ENCODE data around the gene ASPSCR1. TPM values are rescaled to one million over a fixed set of nuclear protein-coding genes. Genes with fewer than 3 reads are reported as not detected.

ASPSCR1 gene
- total RNA-seq, 1 experiment from 2014 or later: 59.2 TPM

DNA sequence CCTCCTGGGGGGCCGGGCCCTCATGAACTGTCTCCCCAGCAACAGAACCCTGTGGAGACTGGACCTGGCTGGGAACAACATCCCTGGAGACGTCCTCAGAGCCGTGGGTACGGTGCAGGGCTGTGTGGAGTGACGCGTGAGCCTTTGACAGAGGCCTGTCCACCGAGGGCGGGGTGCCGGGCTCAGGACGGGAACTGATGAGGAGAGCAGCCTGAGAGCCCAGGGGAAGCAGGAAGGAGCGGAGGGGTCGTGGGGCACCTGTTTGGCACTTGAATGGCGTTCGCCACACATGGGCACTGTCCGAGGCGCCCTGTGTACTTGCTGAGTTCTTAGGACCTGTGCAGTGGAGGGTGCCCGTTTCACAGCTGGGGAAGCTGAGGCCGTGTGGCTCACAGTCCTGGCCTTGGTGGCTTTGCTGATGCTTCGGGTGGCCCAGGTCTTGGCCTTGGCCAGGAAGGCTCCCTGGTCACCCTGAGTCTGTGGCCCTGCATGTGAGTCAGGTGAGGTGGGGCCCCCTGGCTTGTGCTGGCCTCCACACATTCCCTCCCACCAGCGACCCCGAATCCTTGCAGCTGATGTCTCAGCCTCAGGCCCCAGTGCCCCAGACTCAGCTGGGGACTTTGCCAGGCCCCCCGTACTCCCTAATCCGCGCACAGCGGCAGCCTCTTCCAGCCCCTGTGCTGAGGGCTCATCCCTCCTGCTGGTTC lies 48.1 kb downstream of the ASPSCR1 start:
- Histone ChIP-seq H3K36me3 (ENCODE audit: control insufficient read depth, insufficient read depth, low read length) (peaks cover 2% of the 10 kb centered on the region; the same call in 1 of the 2 replicates), H3K4me1 (peaks cover 19% of the 10 kb centered on the region), H3K27me3 (replicated peaks; ENCODE audit: control insufficient read depth, insufficient read depth, low read length) (no peaks in the 10 kb centered on the region), H3K4me3 (ENCODE audit: low read depth, low read length) (no peak overlapping the region), H3K9me3 (no peaks in the 10 kb centered on the region)
- TF ChIP-seq, protein P1, sequence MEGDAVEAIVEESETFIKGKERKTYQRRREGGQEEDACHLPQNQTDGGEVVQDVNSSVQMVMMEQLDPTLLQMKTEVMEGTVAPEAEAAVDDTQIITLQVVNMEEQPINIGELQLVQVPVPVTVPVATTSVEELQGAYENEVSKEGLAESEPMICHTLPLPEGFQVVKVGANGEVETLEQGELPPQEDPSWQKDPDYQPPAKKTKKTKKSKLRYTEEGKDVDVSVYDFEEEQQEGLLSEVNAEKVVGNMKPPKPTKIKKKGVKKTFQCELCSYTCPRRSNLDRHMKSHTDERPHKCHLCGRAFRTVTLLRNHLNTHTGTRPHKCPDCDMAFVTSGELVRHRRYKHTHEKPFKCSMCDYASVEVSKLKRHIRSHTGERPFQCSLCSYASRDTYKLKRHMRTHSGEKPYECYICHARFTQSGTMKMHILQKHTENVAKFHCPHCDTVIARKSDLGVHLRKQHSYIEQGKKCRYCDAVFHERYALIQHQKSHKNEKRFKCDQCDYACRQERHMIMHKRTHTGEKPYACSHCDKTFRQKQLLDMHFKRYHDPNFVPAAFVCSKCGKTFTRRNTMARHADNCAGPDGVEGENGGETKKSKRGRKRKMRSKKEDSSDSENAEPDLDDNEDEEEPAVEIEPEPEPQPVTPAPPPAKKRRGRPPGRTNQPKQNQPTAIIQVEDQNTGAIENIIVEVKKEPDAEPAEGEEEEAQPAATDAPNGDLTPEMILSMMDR (IDR thresholded peaks at IDR 0.05; ENCODE audit: insufficient read depth in 1 of 2, low read depth in 1 of 2, low read length in 1 of 2, severe bottlenecking in 1 of 2, unreplicated experiment in 1 of 2): no peak
- no TSS peak for BruUV-seq (replicated peaks)
- H3K27me3 Mint-ChIP-seq (ENCODE audit: insufficient read depth, unreplicated experiment): no peaks in the 10 kb centered on the region
- intact Hi-C loops (cut with micrococcal nuclease; ENCODE audit: unreplicated experiment): no loop called here
- no peak overlapping the region for H3K4me3 Mint-ChIP-seq (ENCODE audit: unreplicated experiment)
- ChIA-PET POLR2A (interaction anchor here (0.5 kb wide), 1 partner anchor 73 kb away, joined by 4 read pairs; no protein-coding TSS in a partner anchor), CTCF (interaction anchor here (0.6 kb wide), 1 partner anchor 27 kb away, joined by 3 read pairs; no protein-coding TSS in a partner anchor)
- DNase-seq: no peak
- H3K27ac Mint-ChIP-seq (ENCODE audit: unreplicated experiment): no peak overlapping the region
- peaks cover 12% of the 10 kb centered on the region for H3K4me1 Mint-ChIP-seq (ENCODE audit: low read depth, unreplicated experiment)
- H3K36me3 Mint-ChIP-seq (ENCODE audit: insufficient read depth, unreplicated experiment): peaks cover 59% of the 10 kb centered on the region
- H3K9me3 Mint-ChIP-seq (ENCODE audit: unreplicated experiment): no peaks in the 10 kb centered on the region

DNA sequence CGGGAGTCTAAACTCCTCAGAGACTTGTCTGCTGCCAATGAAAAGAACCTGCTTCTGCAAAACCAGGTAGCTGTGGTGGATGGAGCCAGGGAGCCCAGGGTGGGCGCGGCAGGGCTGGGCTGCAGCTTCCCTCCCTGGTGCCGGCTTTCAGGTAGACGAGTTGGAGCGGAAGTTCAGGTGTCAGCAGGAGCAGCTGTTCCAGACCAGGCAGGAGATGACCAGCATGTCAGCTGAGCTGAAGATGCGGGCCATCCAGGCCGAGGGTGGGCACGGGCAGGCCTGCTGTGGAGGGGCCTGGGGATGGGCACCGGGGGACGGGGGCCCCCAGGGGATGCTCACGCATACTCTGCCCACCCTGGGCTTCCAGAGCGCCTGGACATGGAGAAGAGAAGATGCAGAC lies 50.8 kb downstream of the ASPSCR1 start:
- Histone ChIP-seq H3K36me3 (ENCODE audit: control insufficient read depth, insufficient read depth, low read length) (peaks cover 2% of the 10 kb centered on the region; the same call in 1 of the 2 replicates), H3K4me1 (peaks cover 22% of the 10 kb centered on the region), H3K9me3 (no peaks in the 10 kb centered on the region), H3K27me3 (replicated peaks; ENCODE audit: control insufficient read depth, insufficient read depth, low read length) (no peaks in the 10 kb centered on the region), H3K4me3 (ENCODE audit: low read depth, low read length) (no peak overlapping the region)
- Mint-ChIP-seq H3K27ac (ENCODE audit: unreplicated experiment) (no peak overlapping the region), H3K4me3 (ENCODE audit: unreplicated experiment) (no peak overlapping the region), H3K36me3 (ENCODE audit: insufficient read depth, unreplicated experiment) (peaks cover 41% of the 10 kb centered on the region), H3K9me3 (ENCODE audit: unreplicated experiment) (no peaks in the 10 kb centered on the region), H3K27me3 (ENCODE audit: insufficient read depth, unreplicated experiment) (no peaks in the 10 kb centered on the region), H3K4me1 (ENCODE audit: low read depth, unreplicated experiment) (peaks cover 12% of the 10 kb centered on the region)
- ChIA-PET CTCF (no interaction called here), POLR2A (interaction anchor here (0.6 kb wide), 1 partner anchor 105 kb away, joined by 11 read pairs; no protein-coding TSS in a partner anchor)
- intact Hi-C loops (cut with micrococcal nuclease; ENCODE audit: unreplicated experiment): no loop called here
- DNase-seq: no peak
- BruUV-seq (replicated peaks): no TSS peak
- TF ChIP-seq, protein P1 (IDR thresholded peaks at IDR 0.05; ENCODE audit: insufficient read depth in 1 of 2, low read depth in 1 of 2, low read length in 1 of 2, severe bottlenecking in 1 of 2, unreplicated experiment in 1 of 2): no peak

DNA sequence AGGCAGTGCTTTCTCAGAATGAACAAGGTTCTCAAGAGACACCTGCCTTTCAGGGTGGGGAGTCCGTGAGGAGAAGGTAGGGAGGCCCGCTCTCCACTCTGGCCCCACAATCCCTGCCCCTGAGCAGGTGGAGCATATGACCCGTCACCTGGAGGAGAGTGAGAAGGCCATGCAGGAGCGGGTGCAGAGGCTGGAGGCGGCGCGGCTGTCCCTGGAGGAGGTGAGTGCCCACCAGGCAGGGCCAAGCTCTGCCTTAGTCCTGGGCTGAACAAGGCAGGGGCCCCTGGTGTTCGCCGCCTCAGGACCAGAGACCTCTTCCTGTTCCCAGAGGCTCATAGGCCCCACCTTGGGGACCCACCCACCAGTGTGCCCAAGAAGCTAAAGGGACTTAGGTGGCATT lies 51.5 kb downstream of the ASPSCR1 start:
- no peak for DNase-seq
- CTCF ChIA-PET: no interaction called here
- Histone ChIP-seq H3K36me3 (ENCODE audit: control insufficient read depth, insufficient read depth, low read length) (peaks cover 2% of the 10 kb centered on the region; the same call in 1 of the 2 replicates), H3K9me3 (no peaks in the 10 kb centered on the region), H3K27me3 (replicated peaks; ENCODE audit: control insufficient read depth, insufficient read depth, low read length) (no peaks in the 10 kb centered on the region), H3K4me3 (ENCODE audit: low read depth, low read length) (no peak overlapping the region), H3K4me1 (peaks cover 21% of the 10 kb centered on the region)
- no peaks in the 10 kb centered on the region for H3K27me3 Mint-ChIP-seq (ENCODE audit: insufficient read depth, unreplicated experiment)
- POLR2A ChIA-PET: no interaction called here
- intact Hi-C loops (cut with micrococcal nuclease; ENCODE audit: unreplicated experiment): no loop called here
- BruUV-seq (replicated peaks): no TSS peak
- peaks cover 40% of the 10 kb centered on the region for H3K36me3 Mint-ChIP-seq (ENCODE audit: insufficient read depth, unreplicated experiment)
- TF ChIP-seq, protein P1 (IDR thresholded peaks at IDR 0.05; ENCODE audit: insufficient read depth in 1 of 2, low read depth in 1 of 2, low read length in 1 of 2, severe bottlenecking in 1 of 2, unreplicated experiment in 1 of 2): no peak
- H3K4me1 Mint-ChIP-seq (ENCODE audit: low read depth, unreplicated experiment): peaks cover 12% of the 10 kb centered on the region
- no peak overlapping the region for H3K27ac Mint-ChIP-seq (ENCODE audit: unreplicated experiment)
- no peaks in the 10 kb centered on the region for H3K9me3 Mint-ChIP-seq (ENCODE audit: unreplicated experiment)
- H3K4me3 Mint-ChIP-seq (ENCODE audit: unreplicated experiment): peak overlapping the region; percentile 85
